NCI-H2081 treated with DMSO at 0.1 percent for 48 hours (cell line): ENCODE results near the gene LYRM4.

Experiments used
- DNase-seq: peaks from one replicate; lab custom pipeline; 2025; lab: John Stamatoyannopoulos, UW

Gene LYRM4

GRCh38 chr6:5173810-5174209, 86.9 kb downstream of the LYRM4 start:
- DNase-seq, result no peak

DNA sequence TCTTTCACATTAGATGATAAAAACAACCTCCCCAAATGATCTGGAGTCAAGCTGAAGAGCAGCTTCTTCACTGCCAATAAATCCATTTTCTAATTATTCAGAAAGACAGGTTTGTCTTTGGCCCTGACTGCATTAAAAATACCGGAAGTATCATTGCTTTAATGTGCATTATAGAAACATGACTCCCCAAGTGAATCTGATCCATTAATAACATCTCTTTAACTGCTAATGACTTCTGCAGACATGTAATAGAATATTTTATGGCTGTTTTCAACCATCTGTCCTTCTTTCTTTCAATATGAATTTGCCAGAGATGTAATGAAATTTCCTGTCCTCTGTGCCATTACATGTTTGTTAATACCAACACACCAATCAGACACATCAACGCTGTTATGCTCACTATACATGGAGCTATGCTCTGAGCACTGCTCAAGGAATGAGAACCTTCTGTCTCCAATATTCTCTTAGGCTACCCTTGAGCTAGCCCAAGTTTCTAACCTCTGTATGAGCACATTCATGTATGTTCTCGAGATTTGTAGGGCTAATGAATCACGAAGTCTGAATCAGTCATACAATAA, 87.8 kb downstream of the LYRM4 start:
- DNase-seq, result no peak

- no peak for DNase-seq
These were observed 88.6 kb downstream of the LYRM4 start for GRCh38 chr6:5172041-5172653.

- DNase-seq, result no peak
These were observed 93.2 kb downstream of the LYRM4 start for GRCh38 chr6:5167501-5167900.

DNA sequence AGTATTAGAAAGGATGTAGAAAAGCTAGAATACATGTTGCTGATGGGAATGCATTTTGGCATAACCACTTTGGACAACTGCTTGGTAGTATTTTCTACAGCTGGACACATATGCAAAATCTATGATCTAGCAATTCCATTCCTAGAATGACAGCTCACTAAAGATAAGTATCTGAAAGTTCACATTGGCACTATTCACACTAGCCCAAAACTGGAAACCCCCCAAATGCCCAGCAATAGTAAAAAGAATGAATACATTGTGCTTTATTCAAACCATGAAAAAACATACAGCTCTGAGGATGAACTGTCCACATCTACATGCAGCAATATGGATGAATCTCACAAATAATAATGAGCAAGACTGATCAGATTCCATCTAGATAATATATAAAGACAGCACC, 96.7 kb downstream of the LYRM4 start:
- no peak for DNase-seq

DNA sequence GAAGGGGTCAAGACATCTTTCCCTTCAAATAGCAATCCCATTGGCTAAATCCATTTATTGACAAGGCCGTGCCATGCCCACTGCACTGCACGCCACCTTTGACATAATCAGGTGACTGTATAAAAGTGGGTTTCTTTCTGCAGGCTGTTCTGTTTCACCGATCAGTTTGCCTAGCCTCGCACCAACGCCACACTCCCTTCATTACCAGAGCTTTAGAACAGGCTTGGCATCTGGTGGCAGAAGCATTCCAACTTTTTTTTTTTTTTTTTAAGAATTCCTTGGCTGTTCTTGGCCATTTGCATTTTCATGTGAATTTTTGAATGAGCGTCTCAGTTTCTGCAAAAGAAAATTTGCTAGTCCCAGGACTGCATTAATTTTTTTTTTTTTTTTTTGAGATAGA, 97.5 kb downstream of the LYRM4 start:
- DNase-seq, result no peak

DNA sequence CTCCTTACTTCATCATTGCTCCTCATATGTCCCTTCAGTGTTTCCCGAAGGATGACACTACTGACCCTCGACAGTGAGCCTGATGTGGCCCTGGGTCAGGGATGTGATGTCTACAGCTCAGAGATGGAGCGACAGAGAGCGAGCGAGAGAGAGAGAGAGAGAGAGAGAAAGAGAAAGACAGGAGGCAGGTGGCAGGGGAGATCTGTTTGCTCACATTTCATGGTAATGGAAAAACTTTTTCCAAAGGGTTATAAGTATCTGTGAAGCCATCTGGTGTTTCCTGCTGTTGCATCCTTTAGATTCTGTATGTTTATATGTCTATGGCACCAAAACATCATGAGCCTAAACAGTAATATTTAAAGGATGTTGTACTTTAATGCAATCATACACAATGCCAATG, 98.4 kb downstream of the LYRM4 start:
- no peak for DNase-seq

DNA sequence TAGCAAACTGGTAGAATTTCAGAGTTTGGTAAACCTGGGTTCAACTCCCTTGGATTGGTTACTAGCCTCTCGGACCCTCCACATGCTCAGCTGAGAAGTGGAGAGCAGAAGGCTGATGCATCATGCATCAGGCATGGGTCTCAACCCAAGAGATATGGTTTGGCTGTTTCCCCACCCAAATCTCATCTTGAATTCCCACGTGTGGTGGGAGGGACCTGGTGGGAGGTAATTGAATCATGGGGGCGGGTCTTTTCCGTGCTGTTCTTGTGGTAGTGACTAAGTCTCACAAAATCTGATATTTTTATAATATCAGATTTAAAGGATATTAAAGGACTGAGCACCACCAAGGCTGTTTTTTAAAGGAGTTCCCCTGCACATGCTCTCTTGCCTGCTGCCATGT, 100.5 kb downstream of the LYRM4 start:
- no peak for DNase-seq

GRCh38 chr6:5159162-5159561, 101.6 kb downstream of the LYRM4 start:
- DNase-seq, result no peak

- DNase-seq, result no peak
These were observed 102.6 kb downstream of the LYRM4 start for GRCh38 chr6:5158180-5158579.

GRCh38 chr6:5157621-5158138, 103.1 kb downstream of the LYRM4 start:
- DNase-seq, result no peak

GRCh38 chr6:5156627-5157026, 104.1 kb downstream of the LYRM4 start:
- no peak for DNase-seq

DNA sequence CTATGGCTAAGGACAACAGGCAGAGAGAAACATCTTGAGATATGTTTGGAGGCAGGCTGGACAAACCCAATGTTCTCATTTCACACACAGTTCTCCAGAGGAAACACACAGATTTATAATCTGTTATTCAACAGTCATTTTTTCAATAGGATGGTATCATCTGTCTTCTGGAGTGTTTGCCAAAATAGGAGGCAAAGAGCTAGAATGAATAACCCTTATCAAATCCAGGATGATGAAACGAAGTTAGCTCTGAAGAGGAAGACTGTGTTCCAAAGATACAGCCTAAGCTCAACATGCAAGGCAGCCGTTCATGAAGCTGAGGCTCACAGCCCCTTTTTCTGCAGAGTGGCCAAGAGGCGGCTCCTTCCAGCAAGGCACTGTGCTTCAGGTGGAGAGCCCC, 104.8 kb downstream of the LYRM4 start:
- no peak for DNase-seq

DNA sequence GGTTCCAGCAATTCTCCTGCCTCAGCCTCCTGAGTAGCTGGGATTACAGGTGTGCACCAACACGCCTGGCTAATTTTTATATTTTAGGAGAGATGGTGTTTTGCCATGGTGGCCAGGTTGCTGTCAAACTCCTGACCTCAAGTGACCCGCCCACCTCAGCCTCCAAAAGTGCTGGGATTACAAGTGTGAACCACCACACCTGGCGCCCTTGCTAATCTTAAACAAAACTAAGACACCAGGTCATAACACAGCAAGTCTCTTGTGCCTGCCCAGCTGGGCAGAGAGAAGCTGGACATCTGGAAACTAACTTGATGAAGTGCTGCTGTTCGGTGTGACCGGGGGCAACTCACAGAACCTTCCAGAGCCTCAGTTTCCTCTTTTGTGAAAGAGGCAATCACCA, 107.6 kb downstream of the LYRM4 start:
- DNase-seq, result no peak

DNA sequence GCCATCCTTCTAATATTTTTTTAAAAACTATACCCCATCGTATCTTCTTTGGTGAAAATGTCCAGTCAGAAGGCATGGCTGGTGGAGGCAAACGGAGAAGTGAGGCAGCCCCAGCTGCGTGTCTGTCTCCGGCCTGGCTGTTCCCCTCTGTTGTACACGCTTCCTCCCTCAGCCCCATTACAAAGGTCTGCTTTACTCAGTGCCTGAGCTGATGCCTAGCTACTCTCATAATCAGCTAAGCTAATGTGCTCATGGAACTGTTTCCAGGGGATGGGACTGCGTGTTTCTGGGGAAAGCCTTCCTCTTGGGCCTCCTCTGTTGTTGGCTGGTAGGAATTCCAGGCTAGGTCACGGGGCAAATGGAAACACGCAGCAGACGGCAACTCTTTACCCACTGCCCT, 108.3 kb downstream of the LYRM4 start:
- no peak for DNase-seq

DNA sequence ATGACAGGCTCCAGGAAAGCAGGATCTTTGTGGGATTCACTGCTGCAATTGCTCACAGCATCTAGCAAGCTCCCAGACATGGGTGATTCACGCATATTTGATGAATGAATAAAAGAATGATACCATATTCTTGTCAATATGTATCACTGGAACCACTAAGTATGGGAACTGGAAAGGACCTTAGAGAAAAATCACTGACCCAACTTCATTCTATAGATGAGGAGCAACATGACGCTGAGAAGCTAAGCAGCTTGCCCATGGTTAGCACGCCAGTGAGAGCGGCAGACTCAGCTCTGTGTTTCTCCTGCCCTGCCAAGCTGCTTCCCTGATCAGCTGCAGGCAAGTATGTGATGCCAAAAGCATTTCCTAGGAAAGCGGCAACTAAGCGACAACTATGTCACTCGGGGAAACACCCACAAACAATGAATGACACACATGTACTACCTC, 108.8 kb downstream of the LYRM4 start:
- DNase-seq, result no peak

DNA sequence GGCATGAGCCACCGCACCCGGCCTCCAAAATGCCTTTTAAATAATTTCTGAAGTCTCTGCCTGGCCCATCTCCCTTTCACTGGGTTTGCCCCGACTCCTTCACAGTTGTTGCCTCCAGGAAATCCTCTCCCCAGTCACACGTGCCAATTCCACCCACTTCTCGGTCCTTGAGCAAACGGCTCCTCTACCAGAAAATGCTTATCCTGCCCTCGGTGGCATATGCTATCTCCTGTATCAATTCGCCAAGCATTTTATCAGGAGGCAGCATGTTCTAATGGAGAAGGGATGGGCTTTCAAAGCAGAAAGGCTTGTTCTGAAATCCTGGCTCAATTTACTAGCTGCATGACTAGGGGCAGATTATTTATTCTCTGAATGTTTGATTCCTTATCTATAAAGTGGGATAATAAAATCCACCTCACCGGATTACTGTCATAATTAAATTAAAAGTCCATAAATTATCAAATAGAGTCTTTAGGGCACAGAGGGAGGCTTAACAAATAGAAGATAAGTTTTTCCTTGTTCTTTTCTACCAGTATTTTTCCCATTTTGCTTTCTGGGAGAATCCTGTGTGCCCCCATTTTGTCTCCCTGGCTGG, 109.3 kb downstream of the LYRM4 start:
- DNase-seq, result no peak

GRCh38 chr6:5150551-5151075, 110.1 kb downstream of the LYRM4 start:
- no peak for DNase-seq

DNA sequence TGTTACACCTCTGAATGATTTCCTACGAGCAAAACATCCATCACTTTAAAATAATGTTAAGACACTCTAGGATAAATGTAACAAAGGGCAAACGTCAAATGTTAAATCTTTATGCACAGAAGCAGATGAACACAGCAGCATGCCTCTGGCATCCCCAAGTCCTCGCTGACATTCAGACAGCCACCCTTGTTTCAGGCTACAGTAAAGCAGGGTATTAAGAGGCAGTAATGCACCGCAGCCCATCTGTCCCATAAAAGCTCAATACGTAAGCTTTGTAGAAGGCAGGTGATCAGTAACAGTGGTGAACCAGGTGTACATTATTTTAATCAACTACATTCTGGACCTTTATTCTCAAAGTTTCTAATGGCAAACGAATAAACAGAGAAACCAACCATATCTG, 110.9 kb downstream of the LYRM4 start:
- DNase-seq, result no peak

DNA sequence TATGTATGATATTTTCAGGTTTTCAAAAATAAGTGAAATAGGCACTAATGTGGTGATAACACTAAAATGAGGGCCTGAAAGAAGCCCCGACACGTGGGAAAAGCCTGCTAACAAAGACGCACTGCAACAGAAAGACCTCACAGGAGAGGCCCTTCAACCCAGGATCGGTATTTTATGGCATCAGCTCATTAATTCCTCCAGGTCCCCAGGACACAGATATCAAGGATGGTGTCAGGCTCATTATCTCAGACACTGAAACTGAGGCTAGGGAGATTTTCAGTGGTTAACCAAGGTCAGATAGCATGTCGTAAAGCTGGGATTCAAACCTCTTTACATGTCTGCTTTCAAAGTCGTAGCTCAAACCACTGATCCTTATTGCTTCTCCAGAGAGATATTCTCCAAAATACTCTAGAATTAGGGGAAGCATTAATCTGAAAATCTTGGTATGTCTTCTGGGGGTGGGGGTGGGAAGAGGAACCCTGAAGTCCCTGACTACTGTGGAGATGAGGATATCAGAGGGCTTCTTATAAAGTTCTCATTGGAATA, 111.5 kb downstream of the LYRM4 start:
- no peak for DNase-seq

DNA sequence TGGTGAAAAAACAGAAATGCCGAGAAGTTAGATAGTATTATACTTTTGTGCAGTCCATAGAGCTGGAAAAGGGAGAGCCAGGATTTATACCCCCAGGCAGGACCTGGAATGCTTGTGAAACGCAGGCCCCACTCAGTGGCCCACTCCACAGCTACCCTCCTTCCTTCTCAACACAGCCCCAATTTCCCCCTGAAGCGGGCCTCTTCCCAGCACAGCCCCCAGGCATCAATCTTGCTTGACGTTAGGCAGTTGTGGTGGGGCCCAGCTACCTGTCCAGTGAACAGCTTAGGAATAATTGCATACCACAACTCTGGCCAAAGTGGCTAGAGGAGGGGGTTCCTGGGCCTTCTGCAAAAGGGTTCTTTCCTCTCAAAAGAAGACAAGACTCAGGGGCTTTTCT, 114.4 kb downstream of the LYRM4 start:
- DNase-seq, result no peak

GRCh38 chr6:5143634-5144311, 117.0 kb downstream of the LYRM4 start:
- peak; percentile 46 for DNase-seq

- DNase-seq, result no peak
These were observed 117.8 kb downstream of the LYRM4 start for GRCh38 chr6:5142915-5143314.
